ENCODE results near the gene ABTB1.
A peak's percentile ranks its signal among the peaks of the same experiment; 100 is the strongest.

ABTB1 gene

GRCh38 chr3:127691489-127691888, 18.7 kb downstream of the ABTB1 start:
- peak overlapping the region; percentile 38 for H3K27ac ChIP-seq
- no peaks in the 10 kb centered on the region for H3K36me3 ChIP-seq
- no peaks in the 10 kb centered on the region for H3K9me3 ChIP-seq
- TF ChIP-seq, protein P1, sequence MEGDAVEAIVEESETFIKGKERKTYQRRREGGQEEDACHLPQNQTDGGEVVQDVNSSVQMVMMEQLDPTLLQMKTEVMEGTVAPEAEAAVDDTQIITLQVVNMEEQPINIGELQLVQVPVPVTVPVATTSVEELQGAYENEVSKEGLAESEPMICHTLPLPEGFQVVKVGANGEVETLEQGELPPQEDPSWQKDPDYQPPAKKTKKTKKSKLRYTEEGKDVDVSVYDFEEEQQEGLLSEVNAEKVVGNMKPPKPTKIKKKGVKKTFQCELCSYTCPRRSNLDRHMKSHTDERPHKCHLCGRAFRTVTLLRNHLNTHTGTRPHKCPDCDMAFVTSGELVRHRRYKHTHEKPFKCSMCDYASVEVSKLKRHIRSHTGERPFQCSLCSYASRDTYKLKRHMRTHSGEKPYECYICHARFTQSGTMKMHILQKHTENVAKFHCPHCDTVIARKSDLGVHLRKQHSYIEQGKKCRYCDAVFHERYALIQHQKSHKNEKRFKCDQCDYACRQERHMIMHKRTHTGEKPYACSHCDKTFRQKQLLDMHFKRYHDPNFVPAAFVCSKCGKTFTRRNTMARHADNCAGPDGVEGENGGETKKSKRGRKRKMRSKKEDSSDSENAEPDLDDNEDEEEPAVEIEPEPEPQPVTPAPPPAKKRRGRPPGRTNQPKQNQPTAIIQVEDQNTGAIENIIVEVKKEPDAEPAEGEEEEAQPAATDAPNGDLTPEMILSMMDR (IDR thresholded peaks at IDR 0.05), result no peak
- peaks cover 2 to 10% of the 10 kb centered on the region in 2 experiments for H3K4me1 ChIP-seq (ENCODE audit: control insufficient read depth in 1 of 2, insufficient read depth in 1 of 2, low read depth in 1 of 2, low read length in 1 of 2)
- H3K27me3 ChIP-seq, result no peaks in the 10 kb centered on the region
- no peak overlapping the region for H3K4me3 ChIP-seq (ENCODE audit: low read depth in 1 of 2, low read length in 1 of 2)

- no peak overlapping the region for H3K4me3 ChIP-seq (ENCODE audit: low read depth in 1 of 2, low read length in 1 of 2)
- H3K27ac ChIP-seq, result no peak overlapping the region
- peaks cover 7 to 14% of the 10 kb centered on the region in 2 experiments for H3K4me1 ChIP-seq (ENCODE audit: control insufficient read depth in 1 of 2, insufficient read depth in 1 of 2, low read depth in 1 of 2, low read length in 1 of 2)
- H3K36me3 ChIP-seq, result no peaks in the 10 kb centered on the region
- H3K27me3 ChIP-seq, result no peaks in the 10 kb centered on the region
- no peaks in the 10 kb centered on the region for H3K9me3 ChIP-seq
- TF ChIP-seq, protein P1 (IDR thresholded peaks at IDR 0.05), result no peak
These were observed 19.2 kb downstream of the ABTB1 start for GRCh38 chr3:127691974-127692373.

- TF ChIP-seq, protein P1 (IDR thresholded peaks at IDR 0.05), result no peak
- H3K36me3 ChIP-seq, result no peaks in the 10 kb centered on the region
- H3K27ac ChIP-seq, result no peak overlapping the region
- no peak overlapping the region for H3K4me3 ChIP-seq (ENCODE audit: low read depth in 1 of 2, low read length in 1 of 2)
- peaks cover 14 to 22% of the 10 kb centered on the region in 2 experiments for H3K4me1 ChIP-seq (ENCODE audit: control insufficient read depth in 1 of 2, insufficient read depth in 1 of 2, low read depth in 1 of 2, low read length in 1 of 2)
- H3K27me3 ChIP-seq, result no peaks in the 10 kb centered on the region
- no peaks in the 10 kb centered on the region for H3K9me3 ChIP-seq
These were observed 20.0 kb downstream of the ABTB1 start for GRCh38 chr3:127692501-127693335.

GRCh38 chr3:127693336-127693843, 20.6 kb downstream of the ABTB1 start:
- Histone ChIP-seq H3K27me3 (no peaks in the 10 kb centered on the region), H3K4me1 (ENCODE audit: control insufficient read depth in 1 of 2, insufficient read depth in 1 of 2, low read depth in 1 of 2, low read length in 1 of 2) (peaks cover 16 to 22% of the 10 kb centered on the region in 2 experiments), H3K4me3 (ENCODE audit: low read depth in 1 of 2, low read length in 1 of 2) (no peak overlapping the region), H3K27ac (no peak overlapping the region), H3K9me3 (no peaks in the 10 kb centered on the region), H3K36me3 (no peaks in the 10 kb centered on the region)
- TF ChIP-seq, protein P1 (IDR thresholded peaks at IDR 0.05), result no peak

DNA sequence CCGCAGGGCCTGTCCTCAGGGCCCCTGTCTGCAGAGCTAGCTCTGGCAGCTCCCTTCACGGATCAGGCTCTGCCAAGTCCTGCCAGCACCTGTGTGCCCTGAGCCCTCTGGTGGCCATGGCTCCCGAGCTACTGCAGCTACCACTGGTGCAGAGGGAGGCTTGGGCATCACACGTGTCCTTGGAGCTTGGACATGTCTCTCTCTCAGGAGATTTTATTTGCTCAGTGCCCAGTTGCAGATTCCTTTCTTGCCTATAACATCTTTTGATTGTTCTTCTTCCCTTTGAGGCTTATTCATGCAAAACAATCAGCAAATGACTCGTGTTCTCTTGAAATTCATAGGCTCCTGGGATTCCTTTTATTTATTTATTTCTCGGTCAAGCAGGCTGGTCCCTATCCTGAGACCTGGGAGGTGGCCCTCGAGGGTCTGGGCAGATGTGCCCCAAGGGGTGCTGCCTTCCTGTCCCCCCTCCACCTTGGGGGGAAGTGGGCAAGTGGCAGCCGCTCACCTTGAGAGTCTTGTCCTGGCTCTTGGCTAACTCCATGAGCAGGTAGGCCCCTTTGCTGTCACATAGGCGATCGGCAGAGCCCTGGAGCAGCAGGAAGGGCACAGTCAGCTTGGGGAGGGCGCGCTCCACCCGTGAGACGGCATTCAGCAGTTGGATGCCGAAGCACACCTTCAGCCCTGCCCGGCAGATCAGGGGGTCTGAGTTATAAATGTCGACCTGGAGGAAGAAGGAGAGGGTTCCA, 21.9 kb downstream of the ABTB1 start:
- TF ChIP-seq, protein P1 (IDR thresholded peaks at IDR 0.05), result peak; percentile 55
- H3K27ac ChIP-seq, result peak overlapping the region; percentile 38
- H3K36me3 ChIP-seq, result no peaks in the 10 kb centered on the region
- H3K4me3 ChIP-seq (ENCODE audit: low read depth in 1 of 2, low read length in 1 of 2), result no peak overlapping the region
- no peaks in the 10 kb centered on the region for H3K9me3 ChIP-seq
- H3K27me3 ChIP-seq, result no peaks in the 10 kb centered on the region
- H3K4me1 ChIP-seq (ENCODE audit: control insufficient read depth in 1 of 2, insufficient read depth in 1 of 2, low read depth in 1 of 2, low read length in 1 of 2), result peaks cover 16 to 22% of the 10 kb centered on the region in 2 experiments
